Stimulated activated CD4-positive, alpha-beta T cell treated with anti-CD3 and anti-CD28 coated beads, Interleukin-2, amount 100 ng/mL, for 4 hours (primary cell): ENCODE data around the gene NUP42.
"Not testable (repeated sequence)": the region's sequence is repeated elsewhere in the genome, so short reads cannot be mapped to it uniquely, and the experiment has no call there.

ENCODE experiments used
- DNase-seq: peaks from one replicate; pipeline ENCODE4 v3.0.0-alpha.2; 2020; ENCODE audit warnings: low read depth

The NUP42 gene

DNA sequence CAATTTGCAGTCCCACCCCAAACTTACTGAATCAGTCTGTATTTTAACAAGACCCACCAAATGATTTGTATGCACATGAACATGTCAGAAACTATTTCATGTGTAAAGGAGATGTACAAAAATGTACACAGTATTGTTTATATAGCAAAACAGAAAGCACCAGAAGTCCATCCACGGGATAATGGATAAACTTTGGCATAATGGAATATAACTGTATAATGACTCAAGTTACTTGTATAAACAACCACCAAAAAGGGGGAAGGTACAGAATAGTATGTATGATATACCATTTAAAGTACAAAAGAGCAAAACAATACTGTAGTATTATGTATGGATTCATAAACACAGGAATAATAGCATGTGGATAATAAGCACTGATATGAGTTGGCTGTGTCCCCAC is 22.4 kb downstream of the NUP42 start:
- no peak for DNase-seq

DNA sequence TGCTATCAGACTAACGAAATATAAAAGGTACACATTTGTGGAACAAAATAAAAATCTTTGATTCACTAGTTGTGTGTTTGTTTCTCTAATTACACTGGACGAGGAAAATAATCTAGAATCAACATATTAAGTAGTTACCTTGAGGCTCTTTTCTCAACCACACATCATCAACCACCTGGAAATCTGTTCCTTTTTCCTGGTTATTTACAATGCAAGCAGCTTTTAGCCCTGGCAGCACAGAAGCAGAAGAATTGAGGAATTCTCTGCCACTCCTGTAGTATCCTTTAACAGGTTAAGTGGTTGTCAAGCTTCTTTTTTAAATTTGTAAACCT is 23.7 kb downstream of the NUP42 start:
- no peak for DNase-seq

DNA sequence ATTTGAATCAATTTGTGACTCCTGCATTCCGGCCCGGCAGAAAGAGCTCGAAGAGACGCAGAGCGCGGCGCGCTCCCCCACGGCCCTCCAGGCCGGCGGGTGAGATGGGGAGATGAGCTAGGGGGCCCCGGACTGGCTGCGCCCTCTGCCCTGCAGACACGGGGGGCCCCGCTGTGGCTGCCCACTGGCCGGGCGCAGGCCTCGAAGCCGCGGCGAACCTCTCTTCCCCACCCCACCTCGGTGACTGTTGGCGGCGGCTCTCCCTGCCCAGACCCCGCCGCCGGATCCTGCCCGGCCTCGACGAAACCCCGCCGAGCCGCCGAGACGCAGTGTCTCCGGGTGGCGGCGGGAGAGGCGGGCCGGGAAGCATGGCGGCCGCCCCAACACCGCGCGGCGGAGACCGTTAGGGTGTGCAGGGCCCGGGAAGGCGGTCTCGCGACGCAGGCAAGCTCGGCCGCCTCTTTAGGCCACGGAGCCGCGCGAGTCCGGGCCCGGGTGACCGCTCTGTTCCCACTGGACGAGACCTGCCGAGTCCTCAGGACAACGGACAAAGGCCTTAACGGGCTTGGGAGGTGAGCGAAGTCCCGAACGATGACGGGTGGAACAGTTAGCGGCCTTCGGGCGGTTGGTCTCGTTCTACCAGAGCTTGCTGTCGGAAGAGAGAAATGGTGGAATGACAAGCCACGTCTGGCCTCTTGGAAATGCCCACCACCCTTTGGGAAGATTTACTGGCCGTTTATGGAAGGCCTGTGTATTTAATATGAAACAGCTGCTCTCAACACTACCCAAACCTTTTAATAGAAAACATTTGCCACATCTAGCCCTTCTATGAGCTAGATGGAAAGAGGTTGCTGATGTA is 24.3 kb downstream of the NUP42 start:
- DNase-seq = no peak

DNA sequence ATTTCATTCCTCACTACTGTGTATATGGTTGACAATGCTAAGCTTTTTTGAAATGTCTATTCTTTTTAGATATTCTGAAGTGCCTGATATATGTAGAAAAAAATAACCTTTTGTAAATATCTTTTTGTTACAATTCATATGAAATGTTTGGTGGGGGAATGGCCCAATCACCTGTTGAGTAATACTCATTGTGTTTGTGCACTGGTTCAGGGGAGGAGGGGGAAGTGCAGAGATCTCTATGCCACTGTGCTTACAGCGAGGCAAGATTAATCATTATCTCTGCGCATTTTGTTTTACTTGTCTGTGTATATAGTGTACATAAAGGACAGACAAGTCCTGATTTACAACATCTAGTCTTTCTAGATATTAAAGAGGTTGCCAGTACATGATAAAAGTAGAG is 25.2 kb downstream of the NUP42 start:
- DNase-seq = no peak

DNA sequence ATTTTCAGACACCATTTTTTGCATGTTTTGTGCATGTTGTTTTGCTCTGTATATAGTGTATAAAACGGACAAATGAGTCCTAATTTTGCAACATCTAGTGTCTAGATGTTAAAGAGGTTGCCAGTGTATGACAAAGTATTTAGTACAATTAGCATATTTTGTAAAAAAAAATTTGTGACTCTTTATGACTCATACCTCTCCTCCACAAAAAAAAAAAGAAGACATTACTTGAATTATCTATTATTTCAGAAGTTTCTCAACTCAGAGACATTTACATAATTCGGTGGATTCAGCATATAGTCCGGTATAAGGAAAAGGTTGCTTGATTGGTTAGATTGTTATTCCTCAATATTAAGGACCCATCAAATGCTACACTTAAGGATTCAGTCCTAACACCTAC is 26.0 kb downstream of the NUP42 start:
- DNase-seq = no peak

DNA sequence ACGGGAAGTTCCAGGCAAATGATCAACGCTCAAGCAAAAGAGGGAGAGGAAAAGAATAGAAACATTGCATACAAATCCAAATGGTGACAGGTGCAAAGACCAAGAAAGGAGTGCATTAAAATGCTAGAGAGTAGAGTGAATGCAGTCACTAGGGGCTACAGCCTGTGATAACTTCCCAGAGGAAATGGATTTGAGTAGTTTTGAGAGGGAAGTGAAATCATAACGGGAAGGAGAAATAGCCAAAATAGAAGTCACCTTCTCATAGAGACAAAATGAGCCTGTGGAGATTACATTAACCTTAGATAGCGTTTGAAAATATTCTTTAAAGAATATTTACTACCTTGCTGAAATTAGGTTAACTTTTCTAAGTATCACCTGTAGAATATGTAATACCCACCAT is 26.5 kb downstream of the NUP42 start:
- DNase-seq = no peak

DNA sequence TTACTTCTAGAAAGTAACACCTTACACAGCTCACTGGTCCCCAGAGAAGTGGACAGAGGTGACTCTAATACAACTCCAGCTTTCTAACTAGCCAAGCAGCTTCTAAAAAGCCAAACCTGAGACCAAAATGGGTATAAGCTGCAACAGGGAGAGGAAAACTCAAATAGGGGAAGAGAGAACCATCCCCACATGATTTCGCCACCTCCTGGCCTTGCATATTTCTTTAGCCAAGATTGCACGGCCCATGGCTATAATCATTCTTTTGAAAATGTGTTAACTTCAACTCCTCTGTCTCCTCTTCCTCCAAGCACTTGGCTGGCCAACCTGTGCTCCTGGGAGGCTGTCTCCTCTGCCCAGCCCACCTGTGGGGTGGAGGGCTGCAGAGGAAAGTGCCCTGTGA is 28.7 kb downstream of the NUP42 start:
- no peak for DNase-seq

DNA sequence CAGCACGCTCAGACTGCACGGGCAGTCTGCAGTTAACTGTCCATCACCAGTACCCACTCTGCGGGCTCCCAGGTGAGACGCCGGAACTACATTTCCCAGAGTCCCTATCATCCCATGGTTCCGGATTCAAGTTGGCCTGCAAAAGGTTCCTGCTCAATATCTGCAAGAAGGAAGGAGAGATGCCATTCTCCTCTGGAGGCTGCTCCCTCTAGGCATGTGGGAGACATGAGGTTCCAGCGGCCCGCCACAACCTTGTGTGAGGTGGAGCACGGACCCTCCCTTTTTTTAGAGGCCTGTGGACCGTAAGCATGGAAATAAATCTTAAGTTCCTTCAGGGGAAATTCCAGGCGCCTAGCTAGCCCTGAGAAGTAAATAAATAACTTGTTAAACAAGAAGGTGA is 29.7 kb downstream of the NUP42 start:
- DNase-seq = no peak

DNA sequence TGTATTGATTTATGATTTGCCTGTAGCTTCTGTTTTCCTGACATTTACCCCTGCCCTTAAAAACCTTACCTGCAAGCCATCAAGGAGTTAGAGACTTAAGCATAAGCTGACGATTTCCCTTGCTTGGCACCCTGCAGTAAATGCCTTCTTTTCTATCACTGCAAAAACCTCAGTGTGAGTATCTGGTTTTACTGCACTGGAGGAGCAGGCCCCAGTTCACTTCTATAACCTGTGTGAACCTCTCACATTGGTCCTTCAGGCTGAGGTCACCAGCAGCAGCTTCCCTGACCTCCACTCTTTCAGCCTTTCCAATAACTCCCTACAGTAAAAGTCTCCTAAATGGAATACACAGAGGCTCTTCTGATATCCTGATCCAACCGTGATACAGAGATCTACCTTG is 30.5 kb downstream of the NUP42 start:
- DNase-seq = no peak

DNA sequence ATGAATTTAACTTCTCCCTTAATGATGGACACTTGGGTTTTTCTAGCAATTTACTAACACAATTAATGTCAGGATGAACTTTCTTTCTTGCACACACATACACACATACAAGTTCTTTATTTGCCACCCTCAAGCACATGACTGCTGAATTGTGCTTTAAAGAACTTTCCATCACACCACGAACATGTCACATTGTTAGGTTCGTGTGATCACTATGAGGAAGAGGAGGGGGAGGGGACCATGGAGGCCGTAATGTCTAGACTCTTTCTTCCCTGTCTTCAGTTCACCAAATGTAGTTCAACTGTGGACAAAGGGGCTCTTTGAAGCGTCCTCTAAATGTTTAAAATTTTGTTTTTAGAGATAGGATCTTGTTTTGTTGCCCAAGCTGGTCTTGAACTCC is 31.0 kb downstream of the NUP42 start:
- DNase-seq = no peak

DNA sequence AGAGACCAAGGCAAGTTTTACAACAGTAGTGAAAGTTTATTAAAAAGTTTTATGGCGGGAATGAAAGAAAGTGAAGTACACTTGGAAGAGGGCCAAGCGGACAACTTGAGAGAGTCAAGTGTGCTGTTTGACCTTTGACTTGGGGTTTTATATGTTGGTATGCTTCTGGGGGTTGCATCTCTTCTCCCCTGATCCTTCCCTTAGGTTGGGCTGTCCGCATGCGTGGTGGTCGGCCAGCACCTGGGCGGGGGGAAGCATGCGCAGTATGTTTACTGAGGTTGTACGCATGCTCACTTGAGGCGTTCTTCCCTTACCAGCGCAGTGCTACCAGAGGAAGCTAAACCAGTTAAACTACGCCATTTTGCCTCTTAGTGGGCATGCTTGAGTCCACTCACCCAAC is 31.9 kb downstream of the NUP42 start:
- DNase-seq = no peak

DNA sequence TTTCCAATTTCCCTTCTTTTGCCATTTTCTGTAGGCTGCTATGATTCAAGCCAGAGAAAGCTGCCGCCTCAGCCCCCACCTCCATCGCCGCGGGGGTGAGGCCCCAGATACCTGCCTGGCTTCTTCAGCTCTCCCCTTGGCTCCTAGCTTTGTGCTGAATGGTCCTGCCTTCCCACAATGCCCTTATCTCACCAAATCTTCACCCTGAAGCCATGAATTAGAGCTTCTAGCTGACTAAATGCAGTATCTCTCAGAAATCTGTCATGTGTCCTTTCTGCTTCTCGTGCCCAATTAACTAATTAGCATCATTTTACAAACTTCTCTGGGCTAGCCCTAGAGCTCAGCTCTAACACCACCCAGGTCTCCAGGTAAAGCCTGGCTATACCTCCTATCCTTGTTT is 32.6 kb downstream of the NUP42 start:
- DNase-seq = no peak

DNA sequence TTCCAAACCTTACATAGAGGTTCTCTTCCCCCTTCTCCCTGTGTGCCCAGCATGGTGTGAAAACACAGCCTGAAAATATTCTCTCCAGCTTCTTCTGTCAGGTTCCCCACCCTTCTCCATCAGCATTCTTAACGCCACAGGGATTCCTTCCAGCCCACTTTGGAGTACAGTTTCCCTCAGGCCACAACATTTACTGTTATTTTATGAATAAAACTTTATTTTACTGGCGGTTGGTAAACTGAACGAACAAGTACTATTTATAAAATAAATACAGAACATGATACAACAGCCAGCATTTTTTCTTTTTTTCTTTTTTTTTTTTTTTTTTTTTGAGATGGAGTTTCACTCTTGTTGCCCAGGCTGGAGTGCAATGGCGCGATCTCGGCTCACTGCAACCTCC is 33.1 kb downstream of the NUP42 start:
- DNase-seq = no peak

DNA sequence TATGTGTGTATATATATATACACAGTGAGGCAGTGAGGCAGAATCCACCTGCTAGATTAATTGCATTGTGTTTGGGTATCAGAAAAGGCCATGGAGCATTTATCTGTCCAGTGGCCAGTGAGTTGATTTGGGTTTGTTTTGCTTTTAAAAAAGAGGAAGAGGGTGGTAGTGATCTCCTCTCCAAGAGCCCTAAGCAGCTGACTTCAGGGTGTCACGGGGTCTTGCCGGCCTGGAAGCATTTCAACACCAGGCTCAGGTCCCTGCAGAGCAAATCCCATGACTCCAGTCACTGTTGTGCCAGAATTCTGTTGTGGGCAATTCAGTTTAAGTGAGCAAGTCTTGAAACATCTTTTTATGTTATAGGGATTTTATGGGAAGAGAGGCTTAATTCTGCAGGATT is 34.2 kb downstream of the NUP42 start:
- DNase-seq = no peak

DNA sequence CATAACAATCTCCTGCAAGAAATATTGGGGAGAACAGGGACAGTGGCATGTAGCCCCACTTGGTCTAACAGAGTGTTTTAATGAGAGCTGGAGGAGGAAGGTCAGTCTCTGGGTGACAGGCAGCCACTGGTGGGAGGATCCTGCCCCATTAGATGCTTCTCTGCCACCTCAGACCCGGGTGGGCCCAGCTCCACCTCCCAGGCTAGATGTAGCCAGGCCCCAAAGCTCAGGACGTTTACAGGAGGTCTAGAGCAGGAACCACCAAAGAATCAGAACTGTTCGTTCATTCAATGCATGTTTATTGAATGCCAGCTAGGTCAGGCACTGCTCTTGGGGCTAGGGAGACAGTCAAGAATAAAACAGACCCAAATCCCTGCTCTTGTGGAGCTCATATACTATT is 36.3 kb downstream of the NUP42 start:
- DNase-seq = no peak

DNA sequence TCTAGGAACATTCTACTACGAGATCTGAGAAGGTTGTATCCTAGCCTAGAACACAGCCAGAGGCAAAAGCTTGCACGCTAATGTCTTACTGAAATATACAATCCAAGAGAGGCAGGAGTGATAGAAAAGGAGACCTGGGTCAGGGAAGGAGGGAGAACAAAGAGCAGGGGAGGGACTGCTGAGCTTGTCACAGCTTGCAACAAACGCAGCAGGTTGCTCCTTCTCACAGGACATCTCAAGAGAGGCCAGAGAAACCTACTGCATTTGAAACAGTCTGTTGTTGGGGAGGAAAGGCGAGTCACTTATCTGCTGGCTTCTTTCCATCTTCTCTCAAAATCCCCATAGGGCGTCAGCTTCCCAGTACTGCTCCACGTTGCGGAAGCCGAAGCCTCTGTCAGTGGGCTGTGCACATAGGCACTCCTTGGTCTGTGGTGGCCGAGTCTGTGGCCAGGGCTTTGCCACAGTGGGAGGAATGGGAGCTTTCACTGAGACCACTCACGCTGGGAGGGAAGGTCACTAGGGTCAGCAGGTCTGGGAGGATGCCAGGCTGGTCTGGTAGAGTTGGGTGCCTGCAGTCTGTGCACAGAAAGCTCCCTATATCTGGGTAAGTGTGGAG is 39.0 kb downstream of the NUP42 start:
- DNase-seq = no peak

DNA sequence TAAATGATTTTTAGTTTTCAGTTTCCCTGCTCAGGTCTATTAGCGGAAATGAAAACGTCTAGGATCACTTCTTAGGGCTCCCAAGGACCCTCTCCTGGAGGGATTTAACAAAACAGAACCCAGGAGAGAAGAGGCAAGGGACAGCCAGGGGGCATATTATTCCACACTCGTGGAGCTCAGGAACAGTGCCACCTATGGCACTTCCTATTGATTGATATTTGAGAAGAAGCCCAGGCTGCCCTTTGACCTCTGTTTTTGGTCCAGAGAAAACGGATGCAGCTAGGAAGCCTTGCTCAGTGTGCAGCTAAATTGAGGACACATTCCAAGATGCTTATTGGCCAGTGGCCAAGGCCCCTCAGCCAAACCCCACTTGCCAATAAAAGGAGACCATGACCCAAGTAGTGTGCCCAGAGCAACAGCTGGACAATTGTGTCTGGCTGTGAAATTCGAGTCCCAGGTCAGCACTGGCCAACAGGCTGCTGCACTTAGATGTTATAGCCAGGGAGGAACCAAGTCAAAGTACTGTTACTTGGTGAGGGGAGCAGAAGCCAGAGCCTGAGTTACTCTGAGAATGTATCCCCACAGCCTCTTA is 40.7 kb downstream of the NUP42 start:
- no peak for DNase-seq

DNA sequence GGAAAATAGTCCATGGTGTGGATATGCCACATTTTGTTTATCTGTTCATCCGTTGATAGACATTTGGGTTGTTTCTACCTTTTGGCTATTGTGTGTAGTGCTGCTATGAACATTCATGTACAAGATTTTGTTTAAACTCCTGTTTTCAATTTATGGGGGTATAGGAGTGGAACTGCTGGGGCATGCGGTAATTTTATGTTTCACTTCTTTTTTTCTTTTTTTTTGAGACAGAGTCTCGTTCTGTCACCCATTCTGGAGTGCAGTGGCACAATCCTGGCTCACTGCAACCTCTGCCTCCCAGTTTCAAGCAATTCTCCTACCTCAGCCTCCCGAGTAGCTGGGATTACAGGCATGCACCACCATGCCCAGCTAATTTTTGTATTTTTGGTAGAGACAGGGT is 42.5 kb downstream of the NUP42 start:
- DNase-seq = not testable (repeated sequence)

DNA sequence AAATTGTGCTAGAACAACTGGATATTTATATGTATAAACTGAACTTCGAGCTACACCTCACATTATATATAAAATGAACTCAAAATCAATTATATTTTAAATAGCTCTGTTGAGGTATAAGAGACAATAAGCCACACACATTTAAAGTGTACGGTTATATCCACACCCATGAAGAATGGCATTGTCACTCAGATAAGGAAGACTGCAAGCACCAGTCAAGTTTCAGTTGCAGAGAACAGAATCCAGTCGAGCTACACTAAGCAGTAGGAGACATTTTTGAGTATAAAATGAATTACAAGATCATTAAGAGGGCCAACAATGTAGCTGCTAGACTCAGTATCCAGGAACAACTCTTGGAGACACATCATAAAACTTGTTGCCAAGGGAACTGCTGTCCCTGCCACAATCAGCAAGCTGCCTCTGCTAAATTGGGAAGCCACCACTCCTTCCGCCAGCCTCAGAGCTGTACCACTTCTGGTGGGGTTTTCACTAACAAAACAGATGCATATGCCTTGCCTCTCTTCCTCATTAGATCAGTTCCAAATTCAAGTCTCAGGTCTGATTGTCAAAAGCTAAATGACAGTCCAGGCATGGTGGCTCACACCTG is 45.1 kb downstream of the NUP42 start:
- no peak for DNase-seq

DNA sequence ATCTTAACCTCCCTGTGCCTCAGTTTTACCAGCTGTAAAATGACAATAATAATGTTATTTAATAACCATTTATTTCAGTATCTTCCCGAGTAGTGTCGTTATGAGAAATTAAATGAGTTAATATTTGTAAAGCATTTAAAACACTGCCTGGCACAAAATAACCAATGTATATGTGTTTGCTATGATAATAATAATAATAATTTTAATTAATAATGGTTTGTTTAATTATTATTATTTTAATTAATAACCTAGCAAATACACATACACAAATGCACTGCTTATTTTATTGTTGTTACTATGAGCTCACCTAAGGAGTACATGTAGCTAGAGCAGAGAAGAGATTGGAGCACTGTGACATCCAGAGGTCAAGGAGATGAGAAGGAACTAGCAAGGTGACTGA is 46.6 kb downstream of the NUP42 start:
- no peak for DNase-seq

DNA sequence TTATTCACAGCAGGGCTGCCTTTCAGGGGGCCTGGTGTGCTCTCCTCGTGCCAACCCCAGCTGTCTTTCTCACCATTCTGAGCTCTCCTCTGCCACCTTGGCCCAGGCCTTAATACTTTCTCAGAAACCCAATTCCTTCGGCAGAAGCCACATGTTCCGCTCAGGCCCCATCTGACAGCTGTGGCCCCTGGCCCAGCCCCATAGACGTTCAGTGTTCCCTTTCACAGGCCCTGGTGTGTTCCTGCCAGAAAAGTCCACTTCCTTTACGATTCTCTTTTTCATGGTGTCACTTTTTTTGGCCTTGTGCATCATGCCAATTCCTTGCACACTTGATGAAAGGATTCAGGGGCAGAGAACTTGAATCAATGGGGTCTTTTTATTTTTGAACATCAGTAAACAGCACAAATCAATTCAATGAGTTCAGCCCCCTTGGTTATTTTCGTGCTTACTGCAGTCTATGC is 48.8 kb downstream of the NUP42 start:
- no peak for DNase-seq

DNA sequence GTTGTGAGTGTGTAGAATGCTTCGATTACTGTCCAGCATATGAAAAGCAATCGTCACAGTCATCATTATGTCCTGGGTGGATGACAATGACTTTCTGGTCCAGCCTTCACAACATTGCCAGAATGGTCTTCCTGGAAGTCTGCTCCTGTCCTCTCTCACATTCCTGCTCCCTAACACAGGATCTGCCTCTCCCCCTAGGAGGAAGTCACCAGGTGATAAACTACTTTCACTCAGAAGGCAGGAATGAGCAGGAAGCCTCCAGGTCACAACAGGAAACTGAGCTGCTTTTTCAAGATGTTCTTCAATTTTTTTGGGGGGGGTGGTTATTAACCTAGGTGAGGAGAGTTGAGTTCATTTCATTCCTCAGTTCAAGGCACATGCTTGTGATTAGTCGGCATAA is 51.1 kb downstream of the NUP42 start:
- no peak for DNase-seq
